Right renal pelvis (tissue), 4 donors: ENCODE results near the gene OSBP2. TPM values are rescaled to one million over a fixed set of nuclear protein-coding genes. Genes with fewer than 3 reads are reported as not detected.
A peak's percentile ranks its signal among the peaks of the same experiment; 100 is the strongest.

ENCODE experiments used
- DNase-seq, 4 donors: peaks; one replicate each; pipeline ENCODE4 v3.0.0-alpha.2; 2013; ENCODE audit warnings: low read depth in 4 of 4, low spot score in 3 of 4, missing footprints in 1 of 4
- polyA plus RNA-seq, 4 donors: library from polyadenylated mRNA; unstranded; fragments of 120-200 nt; gene quantifications; one replicate each; pipeline ENCODE4 v1.2.1, GENCODE V29; 2013; ENCODE audit not compliant: insufficient read length in 4 of 4

OSBP2 gene
- polyA plus RNA-seq, 4 donors, result 4.9 to 6.8 (median 6.2) TPM

GRCh38 chr22:30890686-30891442, 196.2 kb downstream of the OSBP2 start:
- no peak for DNase-seq

DNA sequence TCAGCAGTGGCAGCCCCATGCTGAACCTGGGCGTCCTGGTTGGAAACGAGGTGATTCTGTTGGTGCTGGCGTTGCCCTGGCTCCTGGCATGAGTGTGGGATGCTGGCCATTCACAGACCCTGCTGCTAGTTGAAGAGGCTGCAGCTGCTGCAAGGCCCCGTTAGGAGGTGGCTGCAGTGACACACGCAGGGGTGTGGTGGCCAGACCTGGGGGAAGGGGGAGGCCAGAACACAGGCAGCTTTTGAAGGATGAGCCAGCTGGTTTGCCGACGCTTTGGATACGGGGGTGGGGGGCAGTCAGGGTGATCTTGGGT, 196.7 kb downstream of the OSBP2 start:
- no peak for DNase-seq

DNA sequence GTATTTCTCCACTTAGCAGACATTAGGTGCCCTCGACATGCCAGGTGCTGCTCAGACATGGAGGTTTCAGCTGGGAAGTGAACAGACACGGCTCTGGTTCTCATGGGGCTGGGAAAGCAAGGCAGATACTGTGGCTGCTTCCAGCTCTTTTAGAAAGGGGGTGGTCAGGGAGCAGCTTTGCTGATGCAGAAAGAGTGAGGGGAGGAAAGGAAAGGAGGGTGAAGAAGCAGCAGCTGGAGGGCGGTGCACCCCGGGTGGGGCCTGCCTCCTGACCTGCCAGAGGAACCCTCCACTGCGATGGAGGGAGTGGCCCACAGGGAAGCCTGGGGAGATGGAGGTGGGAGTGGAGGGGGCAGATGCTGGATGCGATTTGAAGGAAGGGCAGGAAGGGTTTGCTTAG, 197.1 kb downstream of the OSBP2 start:
- DNase-seq, result no peak

GRCh38 chr22:30892286-30892685, 197.6 kb downstream of the OSBP2 start:
- no peak for DNase-seq

GRCh38 chr22:30892731-30893221, 198.1 kb downstream of the OSBP2 start:
- no peak for DNase-seq

DNA sequence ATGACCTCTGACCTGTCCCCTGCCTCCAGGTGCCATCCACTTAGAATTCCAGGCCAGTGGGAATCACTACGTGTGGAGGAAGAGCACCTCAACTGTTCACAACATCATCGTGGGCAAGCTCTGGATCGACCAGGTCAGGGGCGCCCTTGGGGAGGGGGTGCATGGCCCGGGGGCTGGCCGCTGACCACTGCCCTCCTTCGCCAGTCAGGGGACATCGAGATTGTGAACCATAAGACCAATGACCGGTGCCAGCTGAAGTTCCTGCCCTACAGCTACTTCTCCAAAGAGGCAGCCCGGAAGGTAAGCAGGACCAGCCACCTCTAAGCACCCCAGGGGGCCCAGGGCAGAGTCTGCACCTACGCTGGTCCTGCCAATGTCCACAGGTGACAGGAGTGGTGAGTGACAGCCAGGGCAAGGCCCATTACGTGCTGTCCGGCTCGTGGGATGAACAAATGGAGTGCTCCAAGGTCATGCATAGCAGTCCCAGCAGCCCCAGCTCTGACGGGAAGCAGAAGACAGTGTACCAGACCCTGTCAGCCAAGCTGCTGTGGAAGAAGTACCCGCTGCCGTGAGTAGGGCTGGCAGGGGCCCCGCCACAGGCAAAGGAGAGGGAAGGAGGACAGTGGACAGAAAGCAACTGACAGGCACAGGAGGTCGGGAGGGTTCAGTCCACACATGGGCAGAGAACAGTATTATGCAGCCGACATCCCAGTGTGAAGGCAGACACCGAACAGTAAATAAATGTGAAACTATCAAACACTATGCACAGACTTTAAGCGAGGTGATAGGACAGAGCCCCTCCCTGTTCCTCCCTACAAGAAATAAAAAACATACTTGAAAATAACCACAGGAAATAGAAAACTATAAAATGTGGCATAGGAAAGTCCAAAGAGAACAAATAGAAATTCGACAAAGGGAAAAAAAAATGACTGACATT, 199.0 kb downstream of the OSBP2 start:
- no peak for DNase-seq

DNA sequence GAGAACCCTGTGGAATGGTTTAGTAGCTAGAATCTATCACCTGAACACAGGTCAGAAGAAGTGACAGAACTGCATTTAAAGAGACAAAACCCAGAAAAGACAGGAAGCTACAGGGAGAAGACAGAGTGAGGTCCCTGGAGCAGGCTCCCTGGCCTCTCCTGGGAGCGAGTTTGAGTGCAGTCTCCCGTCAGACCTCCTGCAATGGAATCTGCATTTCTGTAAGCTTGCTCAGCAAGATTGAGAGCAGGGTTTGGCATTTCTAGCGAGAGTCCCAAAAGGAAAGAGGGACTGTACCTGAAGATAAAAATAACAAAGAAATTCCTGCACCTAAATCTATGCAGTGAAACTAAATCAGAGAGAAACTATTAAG, 199.7 kb downstream of the OSBP2 start:
- DNase-seq, result no peak

GRCh38 chr22:30902496-30903357, 208.1 kb downstream of the OSBP2 start:
- no peak for DNase-seq

- no peak for DNase-seq
These were observed 209.3 kb downstream of the OSBP2 start for GRCh38 chr22:30903876-30904460.

DNA sequence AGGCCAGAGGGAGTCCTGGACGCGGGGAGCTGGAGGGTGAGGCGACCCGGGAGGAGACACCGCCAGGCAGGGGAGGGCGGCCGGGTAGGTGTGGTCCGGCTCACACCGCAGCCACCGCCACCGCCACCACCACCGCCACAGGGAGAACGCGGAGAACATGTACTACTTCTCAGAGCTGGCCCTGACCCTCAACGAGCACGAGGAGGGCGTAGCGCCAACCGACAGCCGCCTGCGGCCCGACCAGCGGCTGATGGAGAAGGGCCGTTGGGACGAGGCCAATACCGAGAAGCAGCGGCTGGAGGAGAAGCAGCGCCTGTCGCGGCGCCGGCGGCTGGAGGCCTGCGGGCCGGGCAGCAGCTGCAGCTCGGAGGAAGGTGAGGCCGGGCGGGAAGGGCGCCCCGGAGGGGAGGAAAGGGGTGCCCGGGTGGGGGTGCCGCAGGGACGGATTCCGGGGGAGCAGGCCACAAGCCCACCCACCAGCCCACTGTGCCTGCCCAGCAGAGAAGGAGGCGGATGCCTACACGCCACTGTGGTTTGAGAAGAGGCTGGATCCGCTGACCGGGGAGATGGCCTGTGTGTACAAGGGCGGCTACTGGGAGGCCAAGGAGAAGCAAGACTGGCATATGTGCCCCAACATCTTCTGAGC, 211.1 kb downstream of the OSBP2 start:
- DNase-seq, result no peak

GRCh38 chr22:30906411-30906810, 211.7 kb downstream of the OSBP2 start:
- no peak for DNase-seq

- no peak for DNase-seq
These were observed 212.3 kb downstream of the OSBP2 start for GRCh38 chr22:30906946-30907345.

- no peak for DNase-seq
These were observed 213.4 kb downstream of the OSBP2 start for GRCh38 chr22:30908051-30908461.

DNA sequence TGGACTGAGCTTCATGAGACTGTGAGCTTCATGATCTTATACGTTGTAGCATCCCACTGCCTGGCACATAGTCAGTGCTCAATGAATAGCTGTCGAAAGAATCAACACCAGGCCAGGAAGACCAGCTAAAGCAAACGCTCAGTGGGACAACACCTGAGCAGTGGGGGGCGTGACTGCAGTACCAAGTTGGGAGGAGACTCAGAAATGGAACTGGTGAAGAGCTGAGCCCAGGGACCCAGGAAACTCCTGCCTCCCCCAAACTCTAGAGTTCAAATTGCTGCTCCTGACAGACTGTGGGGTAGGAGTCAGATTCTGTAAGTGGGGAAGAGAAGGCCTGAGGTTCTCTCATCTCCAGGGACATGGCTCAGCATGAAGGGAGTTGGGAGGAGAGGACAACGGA, 214.6 kb downstream of the OSBP2 start:
- DNase-seq, result no peak

GRCh38 chr22:30910358-30910757, 215.7 kb downstream of the OSBP2 start:
- DNase-seq, result no peak

DNA sequence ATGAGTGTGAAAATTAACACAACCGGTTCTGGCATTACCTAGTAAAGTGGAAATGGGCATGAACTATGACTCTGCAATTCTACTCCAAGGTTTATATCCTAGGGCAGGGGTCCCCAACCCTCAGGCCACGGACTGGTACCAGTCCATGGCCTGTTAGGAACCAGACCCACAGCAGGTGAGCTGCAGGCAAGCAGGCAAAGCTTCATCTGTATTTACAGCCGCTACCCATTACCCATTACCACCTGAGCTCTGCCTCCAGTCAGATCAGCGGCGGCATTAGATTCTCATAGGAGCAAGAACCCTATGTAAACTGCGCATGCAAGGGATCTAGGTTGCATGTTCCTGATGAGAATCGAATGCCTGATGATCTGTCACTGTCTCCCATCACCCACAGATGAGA, 224.1 kb downstream of the OSBP2 start:
- DNase-seq, result no peak

DNA sequence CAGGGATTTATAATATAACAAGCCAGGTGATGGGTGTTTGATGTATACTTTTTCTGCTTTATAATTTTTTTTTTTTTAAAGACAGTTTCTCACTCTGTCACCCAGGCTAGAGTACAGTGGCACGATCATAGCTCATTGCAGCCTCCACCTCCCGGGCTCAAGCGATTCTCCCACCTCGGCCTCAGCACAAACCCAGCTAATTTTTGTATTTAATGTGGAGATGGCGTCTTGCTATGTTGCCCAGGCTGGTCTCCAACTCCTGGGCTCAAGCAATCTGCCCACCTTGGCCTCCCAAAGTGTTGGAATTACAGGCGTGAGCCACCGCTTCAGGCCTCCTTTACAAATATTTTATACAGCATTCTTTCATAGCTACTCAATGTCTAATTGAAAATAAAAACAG, 225.3 kb downstream of the OSBP2 start:
- DNase-seq, result no peak

- peak; percentile 27 to 63 (median 54) for DNase-seq
These were observed 225.7 kb downstream of the OSBP2 start for GRCh38 chr22:30920407-30920806.

DNA sequence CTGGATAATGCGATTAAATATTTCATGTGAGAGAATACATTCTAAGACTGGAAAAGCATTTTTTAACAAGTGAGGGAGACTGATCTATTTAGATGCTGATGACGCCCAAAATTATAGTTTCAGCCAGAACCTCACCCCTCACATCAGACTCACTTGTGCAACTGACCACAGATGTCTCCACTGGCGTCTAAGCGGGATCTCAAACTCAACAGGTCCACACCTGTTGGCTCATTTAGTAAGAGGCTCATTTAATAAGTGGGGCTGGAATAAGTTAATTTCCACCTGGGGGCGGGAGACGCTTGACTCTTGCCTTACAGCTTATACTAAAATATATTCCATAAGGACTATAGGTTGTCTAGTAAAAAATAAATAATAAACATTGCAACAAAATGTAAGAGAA, 226.4 kb downstream of the OSBP2 start:
- no peak for DNase-seq

DNA sequence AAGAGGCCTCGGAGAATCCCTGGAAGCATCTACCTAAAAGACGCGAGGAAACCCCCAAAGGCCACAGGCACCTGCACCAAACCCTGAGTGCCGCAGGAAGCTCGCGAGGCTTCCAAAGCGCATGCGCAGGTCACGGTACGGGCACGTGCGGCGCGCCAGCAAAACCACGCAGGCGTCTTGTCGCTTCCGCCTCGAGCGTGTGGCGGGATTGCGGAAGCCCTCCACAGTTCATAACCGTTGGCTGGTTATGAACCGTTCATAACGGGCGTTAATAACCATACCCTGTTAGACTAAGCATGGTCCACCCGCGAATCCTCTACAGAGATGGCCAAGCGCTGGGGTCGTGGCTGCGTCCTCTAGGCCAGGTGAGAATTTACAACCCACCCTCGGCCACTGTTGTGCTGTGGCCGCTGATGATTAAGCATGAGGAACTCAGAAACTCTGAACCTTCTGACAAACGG, 227.5 kb downstream of the OSBP2 start:
- DNase-seq, result peak; percentile 22 to 34 (median 26)
